SIG-M5 treated with dmso at 0.1 percent for 504 hours (cell line): ENCODE data around the gene KRT6C.

Experiments
- DNase-seq: peaks from one replicate; lab custom pipeline; 2025; ENCODE audit not compliant: unreplicated experiment; lab: John Stamatoyannopoulos, UW

KRT6C gene

GRCh38 chr12:52436000-52436827 is 37.4 kb downstream of the KRT6C start:
- DNase-seq = no peak

- no peak for DNase-seq
These were observed 38.0 kb downstream of the KRT6C start for GRCh38 chr12:52435659-52435999.

GRCh38 chr12:52434760-52435530 is 38.7 kb downstream of the KRT6C start:
- DNase-seq = no peak

GRCh38 chr12:52434081-52434733 is 39.4 kb downstream of the KRT6C start, which contains the start of gene KRT75:
Gene KRT75, minus strand, starts transcription at chr12:52434371. Its CDS starts 67 bp downstream, at chr12:52434304.
- no peak for DNase-seq

GRCh38 chr12:52433501-52434080 is 40.0 kb downstream of the KRT6C start:
- no peak for DNase-seq

GRCh38 chr12:52432559-52433207 is 40.9 kb downstream of the KRT6C start:
- DNase-seq = no peak

GRCh38 chr12:52428121-52428520 is 45.5 kb downstream of the KRT6C start:
- no peak for DNase-seq

GRCh38 chr12:52427083-52427482 is 46.5 kb downstream of the KRT6C start:
- no peak for DNase-seq

GRCh38 chr12:52426034-52426433 is 47.6 kb downstream of the KRT6C start:
- DNase-seq = no peak

- no peak for DNase-seq
These were observed 48.1 kb downstream of the KRT6C start for GRCh38 chr12:52425466-52425865.

GRCh38 chr12:52423661-52424500 is 49.7 kb downstream of the KRT6C start:
- no peak for DNase-seq

GRCh38 chr12:52423035-52423434 is 50.6 kb downstream of the KRT6C start:
- no peak for DNase-seq

GRCh38 chr12:52419656-52420055 is 53.9 kb downstream of the KRT6C start:
- no peak for DNase-seq

- no peak for DNase-seq
These were observed 55.0 kb downstream of the KRT6C start for GRCh38 chr12:52418576-52419110.
